ENCODE measurements around the gene CENPP. TPM values are rescaled to one million over a fixed set of nuclear protein-coding genes. Genes with fewer than 3 reads are reported as not detected.

The CENPP gene
- total RNA-seq, 4 donors from 2014 or later, result 1.5 to 11.6 (median 5.5) TPM

DNA sequence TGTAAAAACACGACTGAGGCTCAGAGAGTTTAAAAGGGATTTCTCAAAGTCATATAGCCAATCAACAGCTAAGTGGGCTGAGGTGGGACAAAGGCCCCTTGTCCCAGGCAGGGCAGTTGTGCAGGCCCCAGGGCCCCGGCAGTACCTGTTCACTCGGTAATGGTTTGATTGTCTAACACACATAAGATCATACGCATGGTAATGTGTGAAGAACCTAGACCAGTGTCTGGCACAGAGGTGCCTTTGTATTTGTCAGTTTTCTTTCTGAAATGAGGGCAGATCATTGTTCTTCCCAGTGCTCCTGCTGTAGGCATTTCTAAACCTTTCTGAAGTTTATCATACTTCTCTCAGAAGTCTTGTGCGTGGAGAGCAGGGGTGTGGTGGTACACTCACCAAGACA is 277.3 kb downstream of the CENPP start:
- 93 to 95% methylated on average over 5 of the region's 5 CpGs for WGBS, 2 donors

DNA sequence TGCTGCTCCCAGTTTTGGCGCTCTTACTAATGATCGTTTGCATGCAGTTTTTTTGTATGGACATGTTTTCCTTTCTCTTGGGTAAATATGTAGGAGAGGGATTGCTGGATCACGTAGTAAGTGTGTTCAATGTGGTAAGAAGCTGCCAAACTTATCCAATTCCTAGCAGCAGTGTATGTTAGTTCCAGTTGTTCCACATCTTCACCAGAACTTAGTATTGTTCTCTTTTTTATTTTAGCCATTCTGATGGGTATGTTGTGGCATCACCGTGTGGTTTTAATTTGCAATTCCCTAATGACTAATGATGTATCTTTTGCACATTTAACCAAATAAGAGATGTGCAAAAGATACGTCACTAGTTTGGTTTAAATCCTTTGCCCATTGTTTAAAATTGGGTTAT is 278.2 kb downstream of the CENPP start:
- Histone ChIP-seq H3K27me3 (no peaks in the 10 kb centered on the region), H3K4me3 (replicated peaks in 1 of 3) (no peak overlapping the region), H3K9me3 (no peaks in the 10 kb centered on the region), H3K27ac (no peak overlapping the region), H3K4me1 (peaks cover 5 to 17% of the 10 kb centered on the region in 2 donors), H3K36me3 (no peaks in the 10 kb centered on the region)
- WGBS, 2 donors, result 95 to 99% methylated on average over 5 of the region's 5 CpGs
- intact Hi-C loops (cut with DNase I), result no loop called here
- TF ChIP-seq, protein P1, sequence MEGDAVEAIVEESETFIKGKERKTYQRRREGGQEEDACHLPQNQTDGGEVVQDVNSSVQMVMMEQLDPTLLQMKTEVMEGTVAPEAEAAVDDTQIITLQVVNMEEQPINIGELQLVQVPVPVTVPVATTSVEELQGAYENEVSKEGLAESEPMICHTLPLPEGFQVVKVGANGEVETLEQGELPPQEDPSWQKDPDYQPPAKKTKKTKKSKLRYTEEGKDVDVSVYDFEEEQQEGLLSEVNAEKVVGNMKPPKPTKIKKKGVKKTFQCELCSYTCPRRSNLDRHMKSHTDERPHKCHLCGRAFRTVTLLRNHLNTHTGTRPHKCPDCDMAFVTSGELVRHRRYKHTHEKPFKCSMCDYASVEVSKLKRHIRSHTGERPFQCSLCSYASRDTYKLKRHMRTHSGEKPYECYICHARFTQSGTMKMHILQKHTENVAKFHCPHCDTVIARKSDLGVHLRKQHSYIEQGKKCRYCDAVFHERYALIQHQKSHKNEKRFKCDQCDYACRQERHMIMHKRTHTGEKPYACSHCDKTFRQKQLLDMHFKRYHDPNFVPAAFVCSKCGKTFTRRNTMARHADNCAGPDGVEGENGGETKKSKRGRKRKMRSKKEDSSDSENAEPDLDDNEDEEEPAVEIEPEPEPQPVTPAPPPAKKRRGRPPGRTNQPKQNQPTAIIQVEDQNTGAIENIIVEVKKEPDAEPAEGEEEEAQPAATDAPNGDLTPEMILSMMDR (IDR thresholded peaks at IDR 0.05), result no peak
- no peak for TF ChIP-seq POLR2A (IDR thresholded peaks at IDR 0.05)
- no peak for DNase-seq

More for the DNA sequence above, 277.3 kb downstream of the CENPP start:
- Histone ChIP-seq H3K4me3 (replicated peaks in 1 of 3) (no peak overlapping the region), H3K27me3 (no peaks in the 10 kb centered on the region), H3K4me1 (peaks cover 5 to 15% of the 10 kb centered on the region in 2 donors), H3K36me3 (no peaks in the 10 kb centered on the region), H3K9me3 (no peaks in the 10 kb centered on the region), H3K27ac (no peak overlapping the region)
- no peak for TF ChIP-seq POLR2A (IDR thresholded peaks at IDR 0.05)
- TF ChIP-seq, protein P1 (IDR thresholded peaks at IDR 0.05), result no peak
- DNase-seq, result no peak
- intact Hi-C loops (cut with DNase I), result no loop called here

DNA sequence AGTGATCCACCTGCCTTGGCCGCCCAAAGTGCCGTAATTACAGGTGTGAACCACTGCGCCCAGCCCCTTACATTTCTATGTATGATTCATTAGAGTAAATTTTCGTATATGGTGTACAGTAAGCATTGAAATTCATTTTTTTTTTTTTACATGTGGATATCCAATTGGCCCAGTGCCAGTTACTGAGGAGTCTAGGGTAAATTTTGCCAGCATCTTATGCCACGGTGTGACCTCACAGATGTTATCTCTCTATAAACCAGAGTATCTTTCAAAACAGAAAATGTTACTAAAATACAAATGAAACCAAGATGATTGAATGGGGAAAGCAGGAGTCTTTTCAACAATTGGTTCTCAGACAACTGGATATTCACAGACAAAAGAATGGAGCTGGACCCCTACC is 279.5 kb downstream of the CENPP start:
- intact Hi-C loops (cut with DNase I), result no loop called here
- Histone ChIP-seq H3K4me3 (replicated peaks in 1 of 3) (no peak overlapping the region), H3K9me3 (no peaks in the 10 kb centered on the region), H3K27me3 (no peaks in the 10 kb centered on the region), H3K4me1 (peaks cover 5 to 17% of the 10 kb centered on the region in 2 donors), H3K36me3 (no peaks in the 10 kb centered on the region), H3K27ac (no peak overlapping the region)
- no peak for TF ChIP-seq POLR2A (IDR thresholded peaks at IDR 0.05)
- TF ChIP-seq, protein P1 (IDR thresholded peaks at IDR 0.05), result no peak
- WGBS, 2 donors, result 95 to 98% methylated on average over 5 of the region's 5 CpGs
- DNase-seq, result no peak

DNA sequence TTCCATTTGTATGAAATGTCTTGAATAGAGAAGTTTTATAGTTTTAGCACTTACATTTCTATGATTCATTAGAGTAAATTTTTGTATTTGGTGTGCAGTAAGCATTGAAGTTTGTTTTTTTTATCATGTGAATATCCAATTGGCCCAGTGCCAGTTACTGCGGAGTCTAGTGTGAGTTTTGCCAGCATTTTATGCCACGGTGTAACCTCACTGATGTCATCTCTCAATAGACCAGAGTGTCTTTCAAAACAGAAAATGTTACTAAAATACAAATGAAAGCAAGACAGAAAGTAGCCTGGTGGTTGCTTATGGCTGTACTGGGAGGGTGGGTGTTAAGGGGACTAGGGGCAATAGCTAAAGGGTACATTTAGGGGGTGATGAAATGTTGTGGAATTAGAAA is 281.3 kb downstream of the CENPP start:
- Histone ChIP-seq H3K27ac (no peak overlapping the region), H3K9me3 (no peaks in the 10 kb centered on the region), H3K36me3 (no peaks in the 10 kb centered on the region), H3K27me3 (no peaks in the 10 kb centered on the region), H3K4me1 (peaks cover 5 to 24% of the 10 kb centered on the region in 2 donors), H3K4me3 (replicated peaks in 1 of 3) (no peak overlapping the region)
- 5 to 12% methylated on average over 2 of the region's 2 CpGs for WGBS, 2 donors
- DNase-seq, result peak; percentile 17 to 21
- intact Hi-C loops (cut with DNase I), result no loop called here
- TF ChIP-seq, protein P1 (IDR thresholded peaks at IDR 0.05), result no peak

DNA sequence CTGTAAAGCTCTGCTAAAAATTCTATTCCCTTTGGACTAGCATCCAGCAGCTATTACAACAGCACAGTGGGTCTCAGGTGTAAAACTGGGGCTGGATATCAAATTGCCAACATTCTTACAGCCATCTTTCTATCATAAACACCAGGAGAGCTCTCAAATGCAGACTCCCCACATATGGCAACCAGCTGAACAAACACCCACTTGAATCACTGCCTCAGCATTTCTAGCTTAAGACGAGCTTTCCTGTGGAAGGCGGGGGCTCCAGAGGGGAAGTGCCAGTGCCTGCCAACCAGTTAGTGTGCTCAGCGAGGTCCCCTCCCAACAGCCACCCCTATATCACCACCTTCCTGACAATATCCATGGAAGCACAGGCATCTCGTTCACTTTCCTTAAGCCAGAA is 282.0 kb downstream of the CENPP start:
- intact Hi-C loops (cut with DNase I), result no loop called here
- H3K4me1 ChIP-seq, result peaks cover 9 to 26% of the 10 kb centered on the region in 2 donors
- no peak overlapping the region for H3K27ac ChIP-seq
- no peaks in the 10 kb centered on the region for H3K9me3 ChIP-seq
- 35 to 51% methylated on average over 4 of the region's 4 CpGs for WGBS, 2 donors
- DNase-seq, result no peak
- TF ChIP-seq, protein P1 (IDR thresholded peaks at IDR 0.05), result no peak
- no peak for TF ChIP-seq POLR2A (IDR thresholded peaks at IDR 0.05)
- no peak overlapping the region for H3K4me3 ChIP-seq (replicated peaks in 1 of 3)
- H3K27me3 ChIP-seq, result no peaks in the 10 kb centered on the region
- no peaks in the 10 kb centered on the region for H3K36me3 ChIP-seq

All from thyroid gland (tissue), 4 donors.